SK-N-SH (cell line): ENCODE results near the gene GYS2. TPM values are rescaled to one million over a fixed set of nuclear protein-coding genes. Genes with fewer than 3 reads are reported as not detected.

ENCODE experiments used
- CTCF ChIA-PET: fragments of 300-600, 350-600 bp; formaldehyde crosslinking; extraction: SDS; loops from one replicate; lab custom pipeline; 2021; lab: Yijun Ruan, JAX
- POLR2A ChIA-PET: fragments of 350-600 bp; sonication (Branson Sonifier 250); formaldehyde crosslinking; extraction: SDS; loops from one replicate; lab custom pipeline; 2020; ENCODE audit warnings: antibody characterized with exemption, inconsistent platforms; lab: Yijun Ruan, JAX
- DNase-seq: peaks from one replicate; pipeline ENCODE4 v3.0.0; 2012
- H2AFZ ChIP-seq: fragments of 200-600 bp; sonication (generic); 2 replicates; pipeline ENCODE4 v1.8.1; 2016; ENCODE audit warnings: antibody characterized with exemption, mild to moderate bottlenecking, low read depth
- H3F3A ChIP-seq: fragments of 200-600 bp; sonication (generic); replicated peaks from 2 replicates; pipeline ENCODE3; 2016; ENCODE audit warnings: antibody characterized with exemption, mild to moderate bottlenecking; ENCODE audit not compliant: insufficient read depth
- H3K27ac ChIP-seq, 2 experiments: fragments of 200-500 bp in 1 of 2; fragments of 200-600 bp in 1 of 2; sonication (Bioruptor generic) in 1 of 2; sonication (generic), shearing (Covaris generic) in 1 of 2; 2 replicates each; pipeline versions ENCODE4 v1.5.1 to v1.6.1; 2014 to 2016; ENCODE audit warnings: low read depth in 2 of 2, inconsistent platforms in 1 of 2, low read length in 1 of 2, mild to moderate bottlenecking in 1 of 2, mixed read lengths in 1 of 2
- H3K27me3 ChIP-seq: fragments of 200-600 bp; sonication (generic), shearing (Covaris generic); 2 replicates; pipeline ENCODE4 v1.6.1; 2016; ENCODE audit warnings: mixed run types; ENCODE audit not compliant: insufficient read depth
- H3K36me3 ChIP-seq, 2 experiments: fragments of 200-500 bp in 1 of 2; fragments of 200-600 bp in 1 of 2; sonication (Bioruptor generic) in 1 of 2; sonication (generic) in 1 of 2; replicated peaks in 1 of 2; 2 replicates each; pipeline versions ENCODE3 to v1.5.1; 2014 to 2016; ENCODE audit warnings: low read length in 1 of 2, mild to moderate bottlenecking in 1 of 2; ENCODE audit not compliant: insufficient read depth in 2 of 2, control insufficient read depth in 1 of 2
- H3K4me1 ChIP-seq, 2 experiments: fragments of 200-500 bp in 1 of 2; fragments of 200-600 bp in 1 of 2; sonication (Bioruptor generic) in 1 of 2; sonication (generic), shearing (Covaris generic) in 1 of 2; 2 replicates each; pipeline versions ENCODE4 v1.5.1 to v1.6.1; 2014 to 2016; ENCODE audit warnings: low read depth in 1 of 2, low read length in 1 of 2, mixed run types in 1 of 2; ENCODE audit not compliant: insufficient read depth in 2 of 2, control insufficient read depth in 1 of 2
- H3K4me2 ChIP-seq: fragments of 200-600 bp; sonication (generic), shearing (Covaris generic); 2 replicates; pipeline ENCODE4 v1.6.1; 2017; ENCODE audit warnings: mixed run types
- H3K4me3 ChIP-seq, 2 experiments: fragments of 200-500 bp in 1 of 2; fragments of 200-600 bp in 1 of 2; sonication (Bioruptor generic) in 1 of 2; sonication (generic), shearing (Covaris generic) in 1 of 2; 2 replicates each; pipeline versions ENCODE4 v1.5.1 to v1.8.1; 2014 to 2016; ENCODE audit warnings: low read depth in 2 of 2, inconsistent platforms in 1 of 2, low read length in 1 of 2, mild to moderate bottlenecking in 1 of 2, mixed read lengths in 1 of 2, moderate library complexity in 1 of 2
- H3K79me2 ChIP-seq: fragments of 200-600 bp; sonication (generic); 2 replicates; pipeline ENCODE4 v1.8.1; 2017; ENCODE audit warnings: mild to moderate bottlenecking; ENCODE audit not compliant: insufficient read depth
- H3K9ac ChIP-seq: fragments of 200-600 bp; sonication (generic); 2 replicates; pipeline ENCODE4 v1.6.1; 2017; ENCODE audit warnings: mixed run types
- H3K9me2 ChIP-seq: fragments of 200-600 bp; sonication (generic); 2 replicates; pipeline ENCODE4 v1.6.1; 2017; ENCODE audit warnings: mixed run types
- H3K9me3 ChIP-seq: fragments of 200-600 bp; sonication (generic); 2 replicates; pipeline ENCODE4 v1.6.1; 2017; ENCODE audit warnings: mixed run types, mild to moderate bottlenecking, moderate library complexity
- H4K20me1 ChIP-seq: fragments of 200-600 bp; sonication (generic); 2 replicates; pipeline ENCODE4 v1.6.1; 2017; ENCODE audit warnings: mild to moderate bottlenecking, mixed run types; ENCODE audit not compliant: insufficient read depth
- CTCF ChIP-seq: fragments of 200-600 bp; sonication (generic); IDR thresholded peaks from 2 replicates; pipeline ENCODE4 v1.6.1; 2017; ENCODE audit warnings: antibody characterized with exemption, mild to moderate bottlenecking, moderate library complexity
- EP300 ChIP-seq, 2 experiments: IDR thresholded peaks; 2 replicates each; pipeline versions ENCODE4 v1.4.0 to v1.6.1; 2012; ENCODE audit warnings: borderline replicate concordance in 1 of 2, low read depth in 1 of 2, low read length in 1 of 2
- FOXM1 ChIP-seq: IDR thresholded peaks from 2 replicates; pipeline ENCODE4 v1.4.0; 2012; ENCODE audit warnings: low read depth, mild to moderate bottlenecking
- GATA2 ChIP-seq: sonication (generic); formaldehyde crosslinking; IDR thresholded peaks from 2 replicates; pipeline ENCODE4 v1.5.0; 2020; ENCODE audit warnings: mild to moderate bottlenecking, missing genetic modification reagents
- MEF2A ChIP-seq: IDR thresholded peaks from 2 replicates; pipeline ENCODE4 v1.4.0; 2012; ENCODE audit warnings: low read depth, borderline replicate concordance
- PBX3 ChIP-seq: IDR thresholded peaks from 2 replicates; pipeline ENCODE4; 2012
- POLR2AphosphoS5 ChIP-seq: IDR thresholded peaks from 2 replicates; pipeline ENCODE4 v1.6.1; 2012; ENCODE audit warnings: low read depth, low read length
- RAD21 ChIP-seq: IDR thresholded peaks from 2 replicates; pipeline ENCODE4 v1.6.1; 2012; ENCODE audit warnings: mild to moderate bottlenecking, low read length
- RFX5 ChIP-seq: IDR thresholded peaks from 2 replicates; pipeline ENCODE4 v1.6.1; 2012; ENCODE audit warnings: mild to moderate bottlenecking, improper control_type of control experiment, low read length
- RXRA ChIP-seq: IDR thresholded peaks from 2 replicates; pipeline ENCODE4 v1.4.0; 2012; ENCODE audit warnings: low read depth, mild to moderate bottlenecking, borderline replicate concordance
- WGBS: methylation state at CpG from one replicate; pipeline ENCODE4 v1.1.6; 2017; ENCODE audit warnings: low lambda C conversion rate; 5-methylcytosine and 5-hydroxymethylcytosine counted together
- polyA plus RNA-seq, 3 experiments: library from polyadenylated mRNA; depleted of rRNA; stranded (reverse); fragments of >200 nt; gene quantifications; 2 replicates each; pipeline ENCODE4 v1.2.3, GENCODE V29; 2012
- TF ChIP-seq, protein P1 (sequence below): fragments of 150-350 bp; IDR thresholded peaks from 2 replicates; pipeline ENCODE4 v1.6.1; 2016; ENCODE audit warnings: mild to moderate bottlenecking, low read depth, low read length
- TF ChIP-seq, protein P2 (sequence below): IDR thresholded peaks from 2 replicates; pipeline ENCODE4 v1.4.0; 2012; ENCODE audit warnings: low read depth, borderline replicate concordance
- TF ChIP-seq, protein P3 (sequence below): fragments of 150-350 bp; IDR thresholded peaks from 2 replicates; pipeline ENCODE4 v1.6.1; 2017; ENCODE audit warnings: antibody characterized with exemption, low read length, low read depth, borderline replicate concordance

The GYS2 gene
- polyA plus RNA-seq, 1 of the 3 experiments (the other 2 are of a cell fraction): not detected

DNA sequence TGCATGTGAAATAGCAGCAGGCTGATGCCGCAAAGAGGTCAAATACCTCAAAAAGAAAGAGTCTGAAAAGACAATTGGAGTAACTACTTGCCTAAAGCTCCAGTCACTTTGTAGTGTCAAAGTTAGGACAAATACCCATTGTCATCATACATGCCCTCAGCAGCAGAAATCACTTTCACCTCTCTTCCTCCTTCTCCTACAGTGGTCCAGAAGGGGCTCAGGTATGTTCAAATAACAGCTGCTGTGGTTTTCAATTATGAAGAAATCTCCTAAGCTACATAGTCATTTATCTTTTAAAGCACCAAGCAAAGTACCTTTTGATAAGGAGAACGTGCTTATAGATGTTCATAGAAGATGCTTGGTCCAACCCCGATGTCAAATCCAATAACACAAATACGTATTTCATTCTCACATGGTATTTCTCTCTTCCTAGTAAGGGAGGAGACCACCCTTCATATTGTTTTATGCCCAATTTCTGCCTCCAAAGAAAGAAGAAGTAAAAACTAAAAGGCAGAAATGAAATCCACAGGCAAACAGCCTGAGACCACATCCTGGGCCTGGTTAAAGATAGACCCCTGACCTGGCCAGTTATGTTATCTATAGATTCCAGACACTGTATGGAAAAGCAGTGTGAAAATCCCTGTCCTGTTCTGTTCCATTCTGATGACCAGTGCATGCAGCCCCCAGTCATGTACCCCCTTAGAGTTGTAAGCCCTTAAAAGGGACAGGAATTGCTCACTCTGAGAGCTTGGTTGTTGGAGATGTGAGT, 23.7 kb downstream of the GYS2 start:
- H3K27ac ChIP-seq: no peak overlapping the region
- H3K9me2 ChIP-seq: no peaks in the 10 kb centered on the region
- 25% methylated on average over 4 of the region's 4 CpGs for WGBS
- H2AFZ ChIP-seq: no peak overlapping the region
- no peak overlapping the region for H3K9ac ChIP-seq
- no peak for DNase-seq
- ChIA-PET CTCF (no interaction called here), POLR2A (no interaction called here)
- no peaks in the 10 kb centered on the region for H3K36me3 ChIP-seq
- no peaks in the 10 kb centered on the region for H3K79me2 ChIP-seq
- H3K4me1 ChIP-seq: no peaks in the 10 kb centered on the region; a peak in 1 of 4 replicates
- H3K9me3 ChIP-seq: no peaks in the 10 kb centered on the region
- no peak for TF ChIP-seq FOXM1
- TF ChIP-seq RFX5: no peak
- TF ChIP-seq RAD21: no peak
- no peak for TF ChIP-seq GATA2 (CRISPR knock-in tag)
- TF ChIP-seq, protein P1, sequence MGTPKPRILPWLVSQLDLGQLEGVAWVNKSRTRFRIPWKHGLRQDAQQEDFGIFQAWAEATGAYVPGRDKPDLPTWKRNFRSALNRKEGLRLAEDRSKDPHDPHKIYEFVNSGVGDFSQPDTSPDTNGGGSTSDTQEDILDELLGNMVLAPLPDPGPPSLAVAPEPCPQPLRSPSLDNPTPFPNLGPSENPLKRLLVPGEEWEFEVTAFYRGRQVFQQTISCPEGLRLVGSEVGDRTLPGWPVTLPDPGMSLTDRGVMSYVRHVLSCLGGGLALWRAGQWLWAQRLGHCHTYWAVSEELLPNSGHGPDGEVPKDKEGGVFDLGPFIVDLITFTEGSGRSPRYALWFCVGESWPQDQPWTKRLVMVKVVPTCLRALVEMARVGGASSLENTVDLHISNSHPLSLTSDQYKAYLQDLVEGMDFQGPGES: no peak
- no peak for TF ChIP-seq PBX3
- TF ChIP-seq EP300 (IDR thresholded peaks at IDR 0.05; ENCODE audit: borderline replicate concordance in 1 of 2, low read depth in 1 of 2, low read length in 1 of 2): no peak
- no peak for TF ChIP-seq POLR2AphosphoS5
- TF ChIP-seq, protein P2, sequence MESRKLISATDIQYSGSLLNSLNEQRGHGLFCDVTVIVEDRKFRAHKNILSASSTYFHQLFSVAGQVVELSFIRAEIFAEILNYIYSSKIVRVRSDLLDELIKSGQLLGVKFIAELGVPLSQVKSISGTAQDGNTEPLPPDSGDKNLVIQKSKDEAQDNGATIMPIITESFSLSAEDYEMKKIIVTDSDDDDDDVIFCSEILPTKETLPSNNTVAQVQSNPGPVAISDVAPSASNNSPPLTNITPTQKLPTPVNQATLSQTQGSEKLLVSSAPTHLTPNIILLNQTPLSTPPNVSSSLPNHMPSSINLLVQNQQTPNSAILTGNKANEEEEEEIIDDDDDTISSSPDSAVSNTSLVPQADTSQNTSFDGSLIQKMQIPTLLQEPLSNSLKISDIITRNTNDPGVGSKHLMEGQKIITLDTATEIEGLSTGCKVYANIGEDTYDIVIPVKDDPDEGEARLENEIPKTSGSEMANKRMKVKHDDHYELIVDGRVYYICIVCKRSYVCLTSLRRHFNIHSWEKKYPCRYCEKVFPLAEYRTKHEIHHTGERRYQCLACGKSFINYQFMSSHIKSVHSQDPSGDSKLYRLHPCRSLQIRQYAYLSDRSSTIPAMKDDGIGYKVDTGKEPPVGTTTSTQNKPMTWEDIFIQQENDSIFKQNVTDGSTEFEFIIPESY: no peak
- no peak for TF ChIP-seq MEF2A
- TF ChIP-seq CTCF: no peak
- TF ChIP-seq, protein P3, sequence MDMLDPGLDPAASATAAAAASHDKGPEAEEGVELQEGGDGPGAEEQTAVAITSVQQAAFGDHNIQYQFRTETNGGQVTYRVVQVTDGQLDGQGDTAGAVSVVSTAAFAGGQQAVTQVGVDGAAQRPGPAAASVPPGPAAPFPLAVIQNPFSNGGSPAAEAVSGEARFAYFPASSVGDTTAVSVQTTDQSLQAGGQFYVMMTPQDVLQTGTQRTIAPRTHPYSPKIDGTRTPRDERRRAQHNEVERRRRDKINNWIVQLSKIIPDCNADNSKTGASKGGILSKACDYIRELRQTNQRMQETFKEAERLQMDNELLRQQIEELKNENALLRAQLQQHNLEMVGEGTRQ: no peak
- TF ChIP-seq RXRA: no peak
- no peak overlapping the region for H3K4me3 ChIP-seq
- H3K27me3 ChIP-seq: no peaks in the 10 kb centered on the region
- H3K4me2 ChIP-seq: no peak overlapping the region
- no peaks in the 10 kb centered on the region for H4K20me1 ChIP-seq
- H3F3A ChIP-seq: no peaks in the 10 kb centered on the region
